Progenitor cell of endocrine pancreas (in vitro differentiated cells): ENCODE data around the gene BMP8B. TPM values are rescaled to one million over a fixed set of nuclear protein-coding genes. Genes with fewer than 3 reads are reported as not detected.

Experiments
- DNase-seq: peaks from one replicate; pipeline ENCODE4 v3.0.0; 2021; ENCODE audit warnings: low spot score; ENCODE audit not compliant: unreplicated experiment
- H3K27ac Mint-ChIP-seq: 2 replicates; pipeline ENCODE4 v1.8.0; 2021; ENCODE audit warnings: mild to moderate bottlenecking, moderate library complexity, mixed read lengths
- H3K27me3 Mint-ChIP-seq: 2 replicates; pipeline ENCODE4 v1.8.0; 2021; ENCODE audit warnings: mixed read lengths
- H3K36me3 Mint-ChIP-seq: 2 replicates; pipeline ENCODE4 v1.8.0; 2022; ENCODE audit warnings: mixed read lengths; ENCODE audit not compliant: insufficient read depth
- H3K4me1 Mint-ChIP-seq: 2 replicates; pipeline ENCODE4 v1.8.0; 2021; ENCODE audit warnings: low read depth, mixed read lengths
- H3K4me3 Mint-ChIP-seq: 2 replicates; pipeline ENCODE4 v1.8.0; 2021; ENCODE audit warnings: low read depth, mild to moderate bottlenecking, moderate library complexity, mixed read lengths
- H3K9me3 Mint-ChIP-seq: 2 replicates; pipeline ENCODE4 v1.8.0; 2021; ENCODE audit warnings: low read depth, mixed read lengths
- total RNA-seq: library from RNA; stranded (reverse); gene quantifications from 2 replicates; pipeline ENCODE4 v1.2.1, GENCODE V29; 2021
- TF ChIP-seq, protein P1 (sequence below): fragments of 200-600 bp; sonication (generic); IDR thresholded peaks from one replicate; pipeline ENCODE4 v1.5.0; 2021; ENCODE audit warnings: antibody characterized with exemption, mild to moderate bottlenecking; ENCODE audit not compliant: unreplicated experiment

Gene BMP8B
- total RNA-seq, 1 donor from 2014 or later = 0.91 TPM

DNA sequence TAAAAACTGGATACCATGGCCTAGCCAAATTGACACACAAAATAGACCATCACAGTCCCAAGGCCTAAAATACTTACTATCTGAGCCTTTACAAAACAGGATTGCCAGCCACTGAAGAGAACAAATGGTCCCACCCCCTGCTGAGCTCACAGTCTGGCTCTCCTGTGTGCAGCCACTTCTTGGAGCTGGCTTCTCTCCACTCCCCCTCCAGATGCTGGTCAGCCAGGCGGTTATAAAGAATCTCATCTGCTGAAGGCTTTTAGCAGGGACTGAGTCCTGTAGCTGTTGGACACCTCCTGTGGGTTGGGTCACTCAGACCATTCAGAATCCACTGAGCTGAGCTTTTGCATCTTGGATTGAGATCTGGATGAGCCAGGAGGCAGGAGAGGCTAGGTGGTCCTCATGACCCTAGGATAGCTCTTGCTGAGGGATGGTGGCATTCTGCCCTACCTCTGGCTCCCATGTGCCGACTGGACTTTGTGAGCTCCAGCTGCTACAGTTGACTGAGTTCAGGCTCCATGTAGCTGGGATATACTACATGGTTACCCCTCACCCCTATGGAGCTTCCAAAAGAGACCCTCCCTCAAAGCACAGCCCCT is 33.7 kb downstream of the BMP8B start:
- no peak for DNase-seq
- Mint-ChIP-seq H3K9me3 (no peaks in the 10 kb centered on the region), H3K4me1 (no peaks in the 10 kb centered on the region), H3K4me3 (no peak overlapping the region), H3K36me3 (peaks cover 19% of the 10 kb centered on the region), H3K27ac (no peak overlapping the region), H3K27me3 (no peaks in the 10 kb centered on the region)
- TF ChIP-seq, protein P1, sequence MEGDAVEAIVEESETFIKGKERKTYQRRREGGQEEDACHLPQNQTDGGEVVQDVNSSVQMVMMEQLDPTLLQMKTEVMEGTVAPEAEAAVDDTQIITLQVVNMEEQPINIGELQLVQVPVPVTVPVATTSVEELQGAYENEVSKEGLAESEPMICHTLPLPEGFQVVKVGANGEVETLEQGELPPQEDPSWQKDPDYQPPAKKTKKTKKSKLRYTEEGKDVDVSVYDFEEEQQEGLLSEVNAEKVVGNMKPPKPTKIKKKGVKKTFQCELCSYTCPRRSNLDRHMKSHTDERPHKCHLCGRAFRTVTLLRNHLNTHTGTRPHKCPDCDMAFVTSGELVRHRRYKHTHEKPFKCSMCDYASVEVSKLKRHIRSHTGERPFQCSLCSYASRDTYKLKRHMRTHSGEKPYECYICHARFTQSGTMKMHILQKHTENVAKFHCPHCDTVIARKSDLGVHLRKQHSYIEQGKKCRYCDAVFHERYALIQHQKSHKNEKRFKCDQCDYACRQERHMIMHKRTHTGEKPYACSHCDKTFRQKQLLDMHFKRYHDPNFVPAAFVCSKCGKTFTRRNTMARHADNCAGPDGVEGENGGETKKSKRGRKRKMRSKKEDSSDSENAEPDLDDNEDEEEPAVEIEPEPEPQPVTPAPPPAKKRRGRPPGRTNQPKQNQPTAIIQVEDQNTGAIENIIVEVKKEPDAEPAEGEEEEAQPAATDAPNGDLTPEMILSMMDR = no peak

DNA sequence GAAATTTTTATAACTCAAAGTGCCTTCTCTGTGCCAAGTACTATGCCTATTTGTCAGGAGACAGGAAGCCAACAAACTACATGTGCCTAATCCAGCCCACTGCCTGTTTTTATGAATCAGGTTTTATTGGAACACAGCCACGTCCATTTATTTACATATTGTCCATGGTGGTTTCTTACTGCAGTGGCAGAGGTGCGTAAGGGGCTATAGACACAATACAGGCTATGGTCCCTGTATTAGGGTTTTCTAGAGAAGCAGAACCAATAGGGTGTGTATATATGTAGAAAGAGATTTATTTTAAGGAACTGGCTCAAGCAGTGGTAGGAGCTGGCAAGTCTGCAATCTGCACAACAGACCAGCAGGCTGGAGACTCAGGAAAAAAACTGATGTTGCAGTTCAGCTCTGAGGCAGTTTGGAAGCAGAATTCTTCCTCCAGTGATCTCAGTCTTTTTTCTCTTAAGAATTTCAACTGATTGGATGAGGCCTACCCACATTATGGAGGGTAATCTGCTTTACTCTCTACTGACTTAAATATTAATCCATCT is 34.6 kb downstream of the BMP8B start:
- DNase-seq = no peak
- TF ChIP-seq, protein P1 = no peak
- Mint-ChIP-seq H3K27ac (no peak overlapping the region), H3K4me3 (no peak overlapping the region), H3K4me1 (no peaks in the 10 kb centered on the region), H3K36me3 (peaks cover 24% of the 10 kb centered on the region), H3K27me3 (no peaks in the 10 kb centered on the region), H3K9me3 (no peaks in the 10 kb centered on the region)

DNA sequence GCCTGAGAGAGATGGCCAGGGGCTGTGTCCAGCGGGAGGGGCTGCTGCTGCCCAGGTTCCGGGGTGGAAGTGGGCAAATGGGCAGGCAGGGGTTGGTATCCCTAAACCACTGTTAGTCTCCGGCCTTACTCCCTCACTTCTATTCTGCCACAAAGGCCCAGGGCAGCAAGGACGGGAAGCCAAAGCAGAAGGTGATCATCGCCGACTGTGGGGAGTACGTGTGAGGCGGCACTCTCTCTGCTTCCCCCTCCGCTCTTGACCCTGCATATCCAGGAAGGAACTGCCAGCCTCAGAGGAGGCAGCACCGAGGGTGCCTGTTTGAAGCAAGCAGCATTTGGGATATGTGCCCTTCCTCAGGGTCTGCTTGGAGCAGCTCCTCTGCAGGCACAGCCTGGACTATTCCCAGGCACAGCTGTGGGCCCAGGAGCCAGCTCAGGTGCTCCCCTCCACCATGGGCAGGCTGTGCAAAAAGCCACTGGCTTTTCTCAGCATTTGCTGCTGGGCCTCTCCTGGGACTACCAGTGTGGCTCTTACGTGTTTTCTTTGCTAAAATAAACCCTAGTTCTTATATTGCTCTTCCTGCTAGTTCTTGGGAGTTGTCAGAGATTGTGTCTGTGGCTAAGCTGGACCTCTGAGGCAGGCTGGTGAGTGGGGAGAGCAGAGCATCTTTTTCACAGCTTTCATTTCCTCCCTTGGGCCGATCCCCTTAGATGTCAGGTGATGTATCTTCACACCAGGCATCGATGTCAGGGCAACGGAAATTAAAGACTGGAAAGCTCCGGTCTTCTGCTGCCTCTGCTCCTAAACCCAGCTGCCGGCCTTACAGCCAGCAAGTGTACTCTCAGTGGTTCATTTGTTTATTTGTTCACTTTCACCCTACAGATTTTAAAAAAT is 35.3 kb downstream of the BMP8B start:
- Mint-ChIP-seq H3K4me3 (no peak overlapping the region), H3K27me3 (no peaks in the 10 kb centered on the region), H3K4me1 (no peaks in the 10 kb centered on the region), H3K27ac (no peak overlapping the region), H3K36me3 (peaks cover 24% of the 10 kb centered on the region), H3K9me3 (no peaks in the 10 kb centered on the region)
- no peak for DNase-seq
- TF ChIP-seq, protein P1 = no peak

DNA sequence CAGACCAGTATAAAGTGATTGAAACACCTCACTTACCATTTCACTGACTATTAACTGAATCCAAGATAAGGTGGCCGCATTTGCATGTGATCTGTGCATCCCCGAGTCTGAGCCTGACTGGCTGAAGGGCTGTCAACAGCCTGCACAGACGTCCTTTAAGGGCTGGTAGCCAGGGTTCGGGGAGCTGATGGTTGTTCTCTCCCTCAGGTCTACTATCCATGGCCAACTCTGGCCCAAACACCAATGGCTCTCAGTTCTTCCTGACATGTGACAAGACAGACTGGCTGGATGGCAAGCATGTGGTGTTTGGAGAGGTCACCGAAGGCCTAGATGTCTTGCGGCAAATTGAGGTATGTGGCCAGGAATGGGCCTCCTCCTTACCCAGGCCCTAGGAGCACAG is 36.0 kb downstream of the BMP8B start:
- no peak overlapping the region for H3K4me3 Mint-ChIP-seq
- H3K36me3 Mint-ChIP-seq = peaks cover 24% of the 10 kb centered on the region
- no peak for DNase-seq
- TF ChIP-seq, protein P1 = no peak
- no peak overlapping the region for H3K27ac Mint-ChIP-seq
- no peaks in the 10 kb centered on the region for H3K27me3 Mint-ChIP-seq
- no peaks in the 10 kb centered on the region for H3K9me3 Mint-ChIP-seq
- H3K4me1 Mint-ChIP-seq = no peaks in the 10 kb centered on the region

DNA sequence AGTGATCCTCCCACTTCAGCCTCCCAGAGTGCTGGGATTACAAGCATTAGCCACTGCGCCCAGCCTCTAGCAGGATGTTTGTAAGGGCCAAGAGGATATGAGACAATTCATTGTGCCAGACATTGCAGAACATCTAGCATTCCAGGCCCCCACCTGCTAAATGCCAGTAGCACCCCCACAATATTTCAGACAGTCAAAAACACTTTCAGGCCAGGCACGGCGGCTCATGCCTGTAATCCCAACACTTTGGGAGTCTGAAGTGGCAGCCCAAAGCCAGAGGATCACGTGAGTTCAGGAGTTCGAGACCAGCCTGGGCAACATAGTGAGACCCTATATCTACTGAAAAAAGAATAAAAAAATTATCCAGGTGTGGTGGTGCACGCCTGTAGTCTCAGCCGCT is 37.1 kb downstream of the BMP8B start:
- H3K9me3 Mint-ChIP-seq = no peaks in the 10 kb centered on the region
- H3K4me1 Mint-ChIP-seq = no peaks in the 10 kb centered on the region
- H3K4me3 Mint-ChIP-seq = no peak overlapping the region
- no peaks in the 10 kb centered on the region for H3K27me3 Mint-ChIP-seq
- DNase-seq = no peak
- peaks cover 23% of the 10 kb centered on the region for H3K36me3 Mint-ChIP-seq
- TF ChIP-seq, protein P1 = no peak
- no peak overlapping the region for H3K27ac Mint-ChIP-seq
